Measurements from ENCODE around the gene SLC13A5.
"Not testable (repeated sequence)": the region's sequence is repeated elsewhere in the genome, so short reads cannot be mapped to it uniquely, and the experiment has no call there.

DNA sequence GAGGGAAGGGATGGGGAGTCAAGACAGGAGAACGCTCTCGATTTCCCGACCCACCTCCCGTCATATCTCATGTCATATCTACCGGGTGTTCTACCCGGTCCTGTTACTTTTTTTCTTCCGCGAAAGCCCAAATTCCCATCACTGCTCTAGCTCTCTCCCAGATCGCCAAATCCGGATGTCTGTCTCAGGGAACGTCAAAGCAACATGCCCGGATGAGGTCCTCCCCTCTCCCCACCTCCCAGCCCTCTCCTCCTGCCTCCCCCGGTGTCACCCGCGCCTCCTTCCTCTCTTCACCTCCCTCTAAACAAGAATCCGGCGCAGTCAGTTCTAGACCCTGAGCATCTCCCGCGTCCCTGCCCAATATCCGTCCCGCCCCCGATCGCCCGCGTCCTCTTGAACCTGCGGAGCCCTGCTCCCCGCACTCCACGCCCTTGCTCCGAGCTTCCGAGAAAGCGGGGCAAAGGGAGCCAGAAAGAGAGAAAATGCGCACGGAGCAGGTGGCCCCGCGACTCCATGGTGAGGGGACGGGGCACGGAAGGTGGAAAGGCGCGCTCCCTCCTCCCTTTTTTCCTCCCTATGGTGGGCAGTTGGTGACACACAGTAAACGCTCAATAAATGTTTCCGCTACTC is 57.3 kb downstream of the SLC13A5 start:
- TF ChIP-seq, protein P1, sequence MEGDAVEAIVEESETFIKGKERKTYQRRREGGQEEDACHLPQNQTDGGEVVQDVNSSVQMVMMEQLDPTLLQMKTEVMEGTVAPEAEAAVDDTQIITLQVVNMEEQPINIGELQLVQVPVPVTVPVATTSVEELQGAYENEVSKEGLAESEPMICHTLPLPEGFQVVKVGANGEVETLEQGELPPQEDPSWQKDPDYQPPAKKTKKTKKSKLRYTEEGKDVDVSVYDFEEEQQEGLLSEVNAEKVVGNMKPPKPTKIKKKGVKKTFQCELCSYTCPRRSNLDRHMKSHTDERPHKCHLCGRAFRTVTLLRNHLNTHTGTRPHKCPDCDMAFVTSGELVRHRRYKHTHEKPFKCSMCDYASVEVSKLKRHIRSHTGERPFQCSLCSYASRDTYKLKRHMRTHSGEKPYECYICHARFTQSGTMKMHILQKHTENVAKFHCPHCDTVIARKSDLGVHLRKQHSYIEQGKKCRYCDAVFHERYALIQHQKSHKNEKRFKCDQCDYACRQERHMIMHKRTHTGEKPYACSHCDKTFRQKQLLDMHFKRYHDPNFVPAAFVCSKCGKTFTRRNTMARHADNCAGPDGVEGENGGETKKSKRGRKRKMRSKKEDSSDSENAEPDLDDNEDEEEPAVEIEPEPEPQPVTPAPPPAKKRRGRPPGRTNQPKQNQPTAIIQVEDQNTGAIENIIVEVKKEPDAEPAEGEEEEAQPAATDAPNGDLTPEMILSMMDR (IDR thresholded peaks at IDR 0.05): not testable (repeated sequence)
- not testable (repeated sequence) for TF ChIP-seq POLR2A (IDR thresholded peaks at IDR 0.05)
